OCI-M2 (cell line): ENCODE results near the gene CPLX4.
"Not testable (repeated sequence)": the region's sequence is repeated elsewhere in the genome, so short reads cannot be mapped to it uniquely, and the experiment has no call there.

Experiments used
- DNase-seq: peaks from one replicate; lab custom pipeline; 2025; ENCODE audit not compliant: unreplicated experiment; lab: John Stamatoyannopoulos, UW

CPLX4 gene

DNA sequence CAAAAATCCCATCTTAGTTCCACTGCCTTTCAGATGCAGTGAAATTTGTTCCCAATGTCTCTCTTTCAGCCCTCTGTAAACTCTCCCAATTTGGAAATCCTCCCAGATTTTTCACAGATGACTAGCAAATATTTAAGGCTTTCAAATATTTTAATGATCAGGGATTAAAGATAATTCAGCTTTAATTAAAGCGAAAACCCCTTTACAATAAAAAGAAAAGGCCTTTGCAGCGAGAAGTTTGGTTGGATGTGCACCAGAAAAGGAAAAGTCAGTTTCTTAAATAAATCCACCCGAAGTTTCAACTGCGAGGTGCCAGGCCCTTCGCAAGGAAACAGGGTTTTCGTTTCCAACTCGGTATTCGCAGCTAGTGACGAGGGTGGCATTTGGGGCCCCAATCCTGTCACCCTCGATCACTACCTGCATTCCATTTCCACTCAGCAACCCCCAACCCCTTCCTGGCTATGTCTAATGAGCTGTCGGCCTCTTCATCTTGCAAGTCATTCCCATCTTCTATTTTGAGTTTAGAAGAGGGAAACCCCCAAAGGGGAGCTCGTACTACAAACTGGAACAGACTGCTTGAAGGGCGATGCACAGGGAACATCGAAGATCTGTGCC is 46.7 kb downstream of the CPLX4 start:
- no peak for DNase-seq

DNA sequence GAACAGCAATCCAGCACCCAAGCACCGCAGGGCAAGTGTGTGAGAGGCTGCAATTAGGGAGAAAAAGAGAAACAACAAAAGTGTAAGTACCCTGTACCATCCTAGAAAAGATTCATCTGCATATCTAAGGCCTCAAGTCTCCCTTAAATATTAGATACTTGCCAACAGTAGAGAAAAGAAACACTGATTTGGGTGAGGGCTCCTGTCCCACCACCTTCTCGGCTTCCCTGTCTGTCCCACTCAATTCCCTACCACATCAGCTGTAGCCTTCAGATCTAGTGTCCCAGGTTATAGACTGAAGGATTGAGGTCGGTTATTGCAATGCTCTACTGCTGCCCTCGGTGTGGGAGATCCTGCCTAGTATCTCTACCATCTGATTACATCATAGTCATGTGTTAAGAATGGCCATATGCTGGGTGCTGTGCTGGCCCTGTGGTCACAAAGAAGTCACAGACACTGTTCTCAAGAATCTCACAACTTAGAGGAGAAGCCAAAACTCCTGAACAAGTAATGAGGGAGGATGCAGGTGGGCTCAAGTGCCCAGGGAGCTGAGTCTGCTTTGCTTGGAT is 47.7 kb downstream of the CPLX4 start:
- no peak for DNase-seq

DNA sequence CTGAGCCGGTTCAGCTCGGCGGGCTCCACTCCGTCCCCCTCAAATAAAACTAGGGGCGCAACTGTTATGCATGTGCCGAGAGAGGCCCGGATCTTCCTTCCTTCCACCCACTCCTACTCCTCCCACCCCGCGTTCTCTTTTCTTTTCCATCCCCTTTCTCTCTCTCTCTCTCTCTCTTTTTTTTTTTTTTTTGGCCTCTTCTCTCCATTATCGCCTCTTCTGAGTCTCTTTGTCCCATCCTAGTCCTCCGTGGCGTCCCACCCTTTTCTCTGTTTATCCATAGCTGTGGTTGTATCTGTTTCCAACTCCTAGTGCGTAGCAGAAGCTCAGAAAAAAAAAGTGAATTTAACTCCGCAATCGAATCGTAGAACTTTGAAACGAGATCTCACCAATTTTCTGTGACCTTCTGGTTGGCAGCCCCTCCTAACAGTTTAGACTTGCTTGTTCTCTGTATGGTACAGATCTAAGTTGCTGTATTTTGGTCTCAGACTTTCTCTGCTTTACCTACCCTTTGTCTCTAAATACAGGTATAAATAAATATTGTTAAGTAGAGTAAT is 48.8 kb downstream of the CPLX4 start:
- DNase-seq = no peak

DNA sequence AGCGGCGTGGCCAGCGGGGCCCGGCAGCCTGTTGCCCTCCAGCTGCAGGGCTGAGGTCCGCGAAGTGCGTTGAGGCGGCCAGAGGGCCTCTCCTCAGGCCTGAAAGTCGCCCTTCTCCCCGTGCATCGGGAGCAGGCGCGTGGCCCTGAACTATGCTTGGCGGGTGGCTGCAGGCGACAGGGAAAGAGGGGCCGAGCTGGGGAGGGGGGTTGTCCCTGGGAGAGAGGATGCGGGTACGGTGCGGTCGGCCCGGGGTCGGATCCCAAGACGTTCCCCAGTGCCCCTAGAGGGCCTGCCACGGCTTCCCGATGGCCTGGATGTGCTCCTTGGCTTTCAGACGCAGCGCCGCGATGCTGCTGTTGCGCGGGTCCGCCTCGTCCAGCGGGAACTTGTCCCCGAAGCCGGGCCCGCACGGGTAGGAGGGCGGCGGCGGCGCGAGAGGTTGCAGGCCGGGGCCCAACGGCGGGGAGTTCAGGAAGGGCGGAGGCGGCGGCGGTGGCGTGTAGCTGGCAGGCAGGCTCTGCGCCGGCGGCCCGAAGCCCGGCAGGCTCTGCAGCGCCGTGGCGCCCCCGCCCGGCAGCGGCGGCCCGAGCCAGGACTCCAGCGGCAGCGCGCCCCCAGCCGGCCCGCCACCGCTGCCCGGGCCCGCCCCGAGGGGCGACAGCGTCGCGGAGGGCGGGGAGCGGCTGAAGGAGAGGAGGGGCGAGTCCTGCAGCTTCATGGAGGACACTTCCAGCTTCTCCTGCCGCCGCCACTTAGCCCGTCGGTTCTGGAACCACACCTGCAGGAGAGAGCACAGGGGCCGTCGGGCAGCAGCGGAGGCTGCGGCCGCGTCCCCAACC is 49.5 kb downstream of the CPLX4 start:
- no peak for DNase-seq

DNA sequence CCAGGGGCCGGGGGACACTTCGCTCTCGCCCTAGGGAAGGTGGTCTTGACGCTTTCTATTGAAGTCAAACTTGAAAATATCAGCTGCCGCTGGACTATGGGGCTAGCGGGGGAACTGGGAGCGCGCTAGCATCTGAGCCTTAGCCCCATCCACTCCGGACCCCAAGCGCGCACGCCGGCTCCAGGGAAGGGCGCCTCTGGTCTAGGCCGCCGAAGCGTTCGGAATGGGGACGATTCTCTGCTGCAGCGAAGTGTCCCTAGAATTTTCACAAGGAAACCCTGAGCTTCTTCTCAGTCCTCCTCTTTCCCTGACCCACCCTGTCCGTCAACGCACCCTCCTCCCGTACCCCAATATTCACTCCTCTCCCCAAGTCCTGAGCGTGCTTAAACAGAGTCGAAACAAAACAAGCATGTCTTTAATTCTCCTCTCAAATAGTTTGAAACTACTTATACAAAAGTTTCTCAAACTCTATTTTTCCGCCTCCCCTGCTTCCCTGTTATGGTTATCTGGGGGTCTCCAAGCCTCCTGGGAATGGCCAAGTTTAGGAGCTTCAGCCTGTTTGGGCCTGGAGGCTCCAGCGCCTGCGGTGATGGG is 50.2 kb downstream of the CPLX4 start:
- no peak for DNase-seq

DNA sequence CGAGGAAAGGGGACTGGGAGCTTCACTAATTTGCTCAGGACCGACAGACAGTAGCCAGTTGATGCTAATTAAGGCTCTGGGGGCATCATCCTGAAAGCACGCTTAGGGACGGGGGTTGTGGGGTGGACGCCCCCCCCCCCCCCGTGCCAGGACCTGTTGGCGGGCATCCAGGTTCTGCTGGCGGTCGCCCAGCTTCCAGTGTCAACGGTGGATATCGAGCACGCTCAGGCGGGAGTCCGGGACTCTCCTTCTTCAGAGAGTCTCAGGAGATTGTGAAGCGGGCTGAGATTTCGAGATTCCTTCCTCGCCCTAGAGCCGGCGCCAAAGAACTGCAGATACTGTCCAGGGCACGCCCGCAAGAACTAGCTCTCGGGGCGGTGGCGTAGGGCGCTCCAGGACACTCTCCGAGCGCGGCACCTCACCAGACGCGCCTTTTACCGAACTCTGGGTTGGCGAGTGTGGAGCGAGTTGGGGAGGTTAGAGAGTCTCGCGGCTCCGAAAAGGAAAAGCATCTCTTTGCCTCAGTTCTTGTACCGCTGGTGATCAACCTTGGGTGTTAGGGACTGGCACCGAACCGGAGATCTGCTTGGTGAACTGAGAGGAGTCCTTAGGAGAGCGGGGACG is 50.8 kb downstream of the CPLX4 start:
- no peak for DNase-seq

DNA sequence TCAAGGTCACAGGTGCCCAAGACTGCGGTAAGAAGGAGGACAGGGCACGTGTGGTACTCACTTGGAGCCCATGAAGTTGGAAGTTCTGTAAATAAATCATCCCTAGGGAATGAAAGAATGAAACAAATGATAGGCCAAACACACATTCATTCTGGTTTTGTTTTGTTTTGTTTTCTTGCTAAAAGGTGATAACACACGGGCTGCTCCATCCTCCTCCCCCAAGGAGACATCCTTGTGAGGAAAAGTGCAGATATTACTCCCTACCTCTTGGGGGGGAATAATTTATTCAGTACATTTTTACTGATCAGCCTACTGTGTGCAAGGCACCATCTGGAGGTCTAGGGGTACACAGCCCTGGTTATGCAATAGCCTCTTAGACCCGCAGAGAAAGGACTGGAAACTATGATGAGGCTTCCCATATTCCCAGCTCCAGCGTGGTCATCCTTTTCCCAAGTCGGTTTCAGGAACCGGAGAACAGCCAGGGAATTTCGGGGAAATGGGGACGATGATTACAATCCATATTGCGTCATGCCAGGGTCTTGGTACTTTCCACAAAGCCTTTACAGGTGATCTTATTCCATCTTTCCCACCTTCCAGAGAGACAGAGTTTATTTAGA is 51.5 kb downstream of the CPLX4 start:
- no peak for DNase-seq

DNA sequence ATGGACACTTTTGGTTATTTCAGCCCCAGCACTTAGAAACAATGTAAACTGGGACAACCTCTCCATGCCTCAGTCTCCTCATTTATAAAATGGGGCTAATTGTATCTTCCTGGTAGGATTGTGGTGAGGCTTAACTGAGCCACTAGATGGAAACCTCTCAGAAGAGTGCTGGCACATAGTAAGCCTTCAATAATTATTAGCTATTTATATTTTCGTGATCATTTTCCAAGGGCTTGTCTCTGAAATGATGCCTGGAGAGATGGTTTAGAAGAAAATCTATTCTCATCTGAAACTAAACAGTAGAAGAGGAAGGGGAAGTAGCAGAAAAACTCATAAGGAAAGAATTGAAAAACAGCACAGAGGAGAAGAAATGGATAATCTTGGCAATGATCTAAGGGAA is 52.0 kb downstream of the CPLX4 start:
- no peak for DNase-seq

DNA sequence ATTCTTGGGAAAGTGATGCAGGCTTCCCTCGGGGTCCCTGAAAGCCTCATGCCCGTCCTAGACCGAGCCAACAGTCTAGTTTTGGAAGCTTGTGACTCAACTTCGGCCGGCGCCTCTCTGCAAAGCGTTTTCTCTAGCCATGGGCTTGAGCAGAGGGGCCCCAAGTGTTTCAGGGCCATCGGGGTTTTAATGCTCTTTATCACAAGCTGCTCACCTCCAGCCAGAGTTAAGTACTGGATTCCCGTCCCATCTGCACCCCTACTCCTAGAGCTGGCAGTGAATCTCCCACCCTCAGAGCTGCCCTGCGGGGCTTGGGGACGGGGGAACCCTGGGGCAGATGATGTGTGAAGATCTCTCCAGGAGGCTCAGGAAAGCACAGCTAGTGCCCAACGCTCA is 52.5 kb downstream of the CPLX4 start:
- DNase-seq = no peak

DNA sequence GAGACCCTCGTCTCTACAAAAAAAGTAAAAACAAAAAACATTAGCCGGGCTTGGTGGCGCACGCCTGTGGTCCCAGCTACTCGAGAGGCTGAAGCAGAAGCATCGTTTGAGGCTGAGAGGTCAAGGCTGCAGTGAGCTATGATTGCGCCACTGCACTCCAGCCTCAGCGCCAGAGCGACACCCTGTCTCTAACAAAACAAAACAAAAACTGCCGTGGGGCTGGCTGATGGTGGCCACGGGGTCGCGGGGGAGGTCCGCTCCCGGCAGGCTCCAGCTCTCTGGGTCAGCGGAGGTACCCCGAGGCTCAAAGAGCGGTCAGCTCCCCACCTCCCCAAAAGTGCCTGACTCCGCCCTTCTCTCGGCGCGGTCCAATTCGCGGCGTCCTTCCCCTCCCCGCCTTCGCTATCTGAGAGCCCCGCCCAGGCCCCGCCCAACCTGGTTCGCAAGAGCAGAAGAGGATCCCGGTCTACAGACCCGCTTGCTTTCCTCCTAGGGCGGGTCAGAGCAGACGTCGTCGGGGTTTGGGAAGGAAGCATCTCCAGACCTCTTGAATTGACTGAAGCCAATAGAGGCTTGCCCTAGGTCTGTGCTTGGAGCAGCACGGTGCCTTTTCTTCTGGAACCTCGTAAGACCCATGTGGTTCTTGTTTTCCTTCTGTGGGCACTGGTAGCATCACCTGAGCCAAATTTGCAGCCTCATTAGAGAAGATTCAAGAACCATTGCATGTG is 53.0 kb downstream of the CPLX4 start:
- no peak for DNase-seq

DNA sequence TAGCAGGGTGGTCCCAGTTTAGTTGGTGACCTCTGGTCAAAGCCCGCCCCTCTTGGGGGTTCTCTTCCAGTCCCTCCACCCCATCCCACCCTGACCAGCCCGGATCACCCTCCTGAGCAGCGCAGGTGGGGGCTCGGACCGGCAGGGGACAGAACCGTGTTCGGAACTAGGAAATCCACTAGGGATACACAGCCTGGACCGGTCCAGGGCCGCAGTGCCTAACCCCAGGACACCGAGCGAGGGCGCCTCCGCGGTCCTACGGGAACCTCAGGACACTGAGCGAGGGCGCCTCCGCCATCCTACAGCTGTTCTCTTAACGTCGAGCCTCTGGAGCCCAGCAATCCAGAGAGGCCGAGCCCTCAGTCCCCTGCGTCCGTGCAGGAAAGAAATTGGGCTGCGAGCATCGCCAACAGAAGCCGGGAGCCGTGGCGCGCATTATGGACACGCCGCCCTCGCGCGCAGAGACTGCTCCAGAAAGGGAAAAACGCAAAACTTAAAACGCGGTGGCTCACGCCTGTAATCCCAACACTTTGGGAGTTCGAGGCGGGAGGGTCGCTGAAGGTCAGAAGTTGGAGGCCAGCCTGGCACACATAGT is 53.7 kb downstream of the CPLX4 start:
- no peak for DNase-seq

DNA sequence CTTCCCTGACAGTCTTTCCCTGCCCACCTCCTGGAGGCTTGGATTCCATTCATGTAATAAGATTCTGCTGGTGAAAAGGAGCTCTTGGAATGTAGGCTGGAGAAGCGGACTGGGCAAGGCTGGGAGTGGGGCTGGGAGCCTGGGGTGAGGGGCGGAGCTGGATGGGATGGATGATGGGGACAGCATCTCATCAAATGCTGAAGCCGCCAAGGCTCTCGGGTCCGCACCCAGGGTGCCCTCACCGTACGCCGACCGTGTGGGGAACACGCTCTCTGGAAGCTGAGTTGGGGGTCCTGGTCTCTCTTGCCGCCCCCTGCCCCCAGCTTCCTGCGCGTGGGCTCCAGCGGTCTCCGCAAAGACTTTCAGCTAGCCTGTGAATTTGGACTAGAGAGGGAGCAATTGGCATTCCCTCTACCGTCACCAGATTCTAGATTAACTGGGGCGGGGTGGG is 54.3 kb downstream of the CPLX4 start:
- no peak for DNase-seq

DNA sequence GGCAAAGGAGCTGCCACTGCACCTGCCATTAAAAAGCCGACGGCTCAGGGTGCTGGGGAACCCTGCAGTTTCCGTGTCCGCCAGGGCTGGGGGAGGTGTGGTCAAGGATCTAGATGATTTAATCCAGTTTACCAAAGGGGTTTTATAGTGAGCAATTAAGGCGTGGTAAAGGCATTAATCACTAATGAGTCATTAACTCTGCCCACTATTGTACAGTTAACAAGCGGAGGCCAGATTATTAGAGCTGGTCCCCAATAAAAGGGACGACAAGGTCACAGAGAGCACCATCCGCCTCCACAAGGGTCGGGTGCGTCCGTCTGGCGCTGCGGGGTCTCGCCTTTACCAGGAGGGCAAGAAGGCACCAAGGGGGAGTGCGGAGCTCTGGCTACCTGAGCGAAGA is 54.8 kb downstream of the CPLX4 start:
- DNase-seq = no peak

DNA sequence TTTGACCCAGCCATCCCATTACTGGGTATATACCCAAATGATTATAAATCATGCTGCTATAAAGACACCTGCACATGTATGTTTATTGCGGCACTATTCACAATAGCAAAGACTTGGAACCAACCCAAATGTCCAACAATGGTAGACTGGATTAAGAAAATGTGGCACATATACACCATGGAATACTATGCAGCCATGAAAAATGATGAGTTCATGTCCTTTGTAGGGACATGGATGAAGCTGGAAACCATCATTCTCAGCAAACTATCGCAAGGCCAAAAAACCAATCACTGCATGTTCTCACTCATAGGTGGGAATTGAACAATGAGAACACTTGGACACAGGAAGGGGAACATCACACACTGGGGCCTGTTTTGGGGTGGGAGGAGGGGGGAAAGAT is 56.2 kb downstream of the CPLX4 start:
- DNase-seq = not testable (repeated sequence)

DNA sequence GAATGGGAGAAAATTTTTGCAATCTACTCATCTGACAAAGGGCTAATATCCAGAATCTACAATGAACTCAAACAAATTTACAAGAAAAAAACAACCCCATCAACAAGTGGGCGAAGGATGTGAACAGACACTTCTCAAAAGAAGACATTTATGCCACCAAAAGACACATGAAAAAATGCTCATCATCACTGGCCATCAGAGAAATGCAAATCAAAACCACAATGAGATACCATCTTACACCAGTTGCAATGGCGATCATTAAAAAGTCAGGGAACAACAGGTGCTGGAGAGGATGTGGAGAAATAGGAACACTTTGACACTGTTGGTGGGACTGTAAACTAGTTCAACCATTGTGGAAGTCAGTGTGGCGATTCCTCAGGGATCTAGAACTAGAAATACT is 56.6 kb downstream of the CPLX4 start:
- not testable (repeated sequence) for DNase-seq

DNA sequence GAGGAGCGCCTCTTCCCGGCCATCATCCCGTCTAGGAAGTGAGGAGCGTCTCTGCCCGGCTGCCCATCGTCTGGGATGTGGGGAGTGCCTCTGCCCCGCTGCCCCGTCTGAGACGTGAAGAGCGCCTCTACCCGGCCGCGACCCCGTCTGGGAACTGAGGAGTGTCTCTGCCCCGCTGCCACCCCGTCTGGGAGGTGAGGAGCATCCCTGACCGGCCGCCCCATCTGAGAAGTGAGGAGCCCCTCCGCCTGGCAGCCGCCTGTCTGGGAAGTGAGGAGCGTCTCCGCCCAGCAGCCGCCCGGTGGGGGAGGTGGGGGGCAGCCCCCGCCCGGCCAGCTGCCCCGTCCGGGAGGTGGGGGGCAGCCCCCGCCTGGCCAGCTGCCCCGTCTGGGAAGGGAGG is 63.0 kb downstream of the CPLX4 start:
- DNase-seq = not testable (repeated sequence)

DNA sequence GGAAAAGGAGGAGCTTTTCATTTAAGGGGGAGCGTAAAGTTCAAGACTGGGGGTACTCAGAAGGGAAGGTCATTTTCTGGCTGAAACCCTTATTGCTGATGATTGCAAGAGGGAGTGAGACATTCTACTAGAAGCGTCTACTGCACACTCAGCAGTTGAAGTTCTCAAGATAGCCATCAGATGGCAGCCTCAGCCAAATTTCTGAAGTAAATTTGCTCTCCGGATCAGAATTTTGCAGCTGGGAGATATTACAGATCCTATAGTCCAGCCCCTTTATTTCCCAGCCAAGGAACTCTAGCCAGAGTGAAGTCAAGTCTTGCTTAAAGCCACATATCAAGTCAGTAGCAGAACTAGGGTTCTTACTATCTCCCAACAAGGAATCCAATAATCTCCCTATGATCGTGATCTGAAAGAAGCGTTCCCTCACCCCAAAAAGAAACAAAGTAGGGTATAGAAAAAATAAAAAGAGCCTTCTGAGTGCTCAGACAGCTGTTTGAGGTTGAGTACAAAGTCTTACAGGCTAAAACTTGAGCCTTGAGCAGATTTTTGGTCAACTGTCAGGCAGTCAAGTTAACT is 69.2 kb downstream of the CPLX4 start:
- no peak for DNase-seq

DNA sequence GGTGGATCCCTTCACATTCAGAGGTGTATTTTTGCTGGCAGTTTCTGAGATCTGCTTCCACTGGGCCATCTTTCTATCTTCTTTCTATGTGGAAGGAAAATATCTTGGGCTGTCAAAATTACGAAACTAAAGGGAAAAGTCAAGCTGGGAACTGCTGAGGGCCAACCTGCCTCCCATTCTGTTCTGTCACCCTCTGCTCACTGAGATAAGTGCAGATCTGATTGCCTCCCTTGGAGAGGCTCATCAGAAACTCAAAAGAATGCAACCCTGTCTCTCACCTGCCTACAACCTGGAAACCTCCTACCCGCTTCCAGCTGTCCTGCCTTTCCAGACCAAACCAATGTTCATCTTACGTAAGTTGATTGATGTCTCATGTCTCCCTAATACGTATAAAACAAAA is 71.7 kb downstream of the CPLX4 start:
- no peak for DNase-seq
